GM21529 (cell line): ENCODE measurements around the gene CARMIL3.

ENCODE experiments used
- ATAC-seq: cut with Tn5 transposase; IDR thresholded peaks from one replicate; pipeline ENCODE4 v1.9.1; 2021; ENCODE audit not compliant: unreplicated experiment

Gene CARMIL3

DNA sequence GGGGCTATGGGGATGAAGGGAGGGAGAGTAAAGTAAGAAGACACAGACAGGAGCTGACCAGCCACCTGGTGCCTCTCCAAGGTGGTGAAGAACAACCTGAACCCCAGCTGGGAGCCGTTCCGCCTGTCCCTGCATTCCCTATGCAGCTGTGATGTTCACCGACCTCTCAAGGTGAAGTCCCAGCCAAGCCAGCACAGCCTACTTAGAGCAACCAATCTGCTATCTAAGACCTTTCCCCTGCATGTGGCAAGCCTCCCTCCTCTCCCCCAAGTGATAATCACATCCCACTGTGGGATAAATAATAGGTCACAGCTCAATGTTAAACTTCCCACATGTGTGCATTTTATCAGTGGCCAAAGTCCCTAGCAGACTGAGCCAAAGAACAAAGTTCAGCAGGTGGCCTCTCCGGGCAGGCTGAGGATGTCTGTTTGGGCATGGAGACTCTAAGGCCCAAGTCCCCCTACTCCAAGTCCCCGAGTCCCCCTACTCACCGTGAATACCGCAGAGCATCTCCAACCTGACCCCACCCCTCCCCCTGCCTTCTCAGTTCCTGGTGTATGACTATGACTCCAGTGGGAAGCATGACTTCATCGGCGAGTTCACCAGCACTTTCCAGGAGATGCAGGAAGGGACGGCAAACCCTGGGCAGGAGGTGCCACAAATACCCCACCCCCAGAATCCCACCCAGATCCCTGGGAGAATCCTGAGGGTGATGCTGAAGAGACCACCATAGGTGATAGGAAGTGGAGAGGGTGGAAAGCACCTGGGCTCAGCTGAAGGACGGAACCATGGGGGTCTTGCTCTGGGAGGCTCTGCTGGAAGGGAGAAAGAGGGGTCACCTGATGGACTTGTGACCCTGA is 23.0 kb downstream of the CARMIL3 start:
- ATAC-seq, result peak; percentile 17

DNA sequence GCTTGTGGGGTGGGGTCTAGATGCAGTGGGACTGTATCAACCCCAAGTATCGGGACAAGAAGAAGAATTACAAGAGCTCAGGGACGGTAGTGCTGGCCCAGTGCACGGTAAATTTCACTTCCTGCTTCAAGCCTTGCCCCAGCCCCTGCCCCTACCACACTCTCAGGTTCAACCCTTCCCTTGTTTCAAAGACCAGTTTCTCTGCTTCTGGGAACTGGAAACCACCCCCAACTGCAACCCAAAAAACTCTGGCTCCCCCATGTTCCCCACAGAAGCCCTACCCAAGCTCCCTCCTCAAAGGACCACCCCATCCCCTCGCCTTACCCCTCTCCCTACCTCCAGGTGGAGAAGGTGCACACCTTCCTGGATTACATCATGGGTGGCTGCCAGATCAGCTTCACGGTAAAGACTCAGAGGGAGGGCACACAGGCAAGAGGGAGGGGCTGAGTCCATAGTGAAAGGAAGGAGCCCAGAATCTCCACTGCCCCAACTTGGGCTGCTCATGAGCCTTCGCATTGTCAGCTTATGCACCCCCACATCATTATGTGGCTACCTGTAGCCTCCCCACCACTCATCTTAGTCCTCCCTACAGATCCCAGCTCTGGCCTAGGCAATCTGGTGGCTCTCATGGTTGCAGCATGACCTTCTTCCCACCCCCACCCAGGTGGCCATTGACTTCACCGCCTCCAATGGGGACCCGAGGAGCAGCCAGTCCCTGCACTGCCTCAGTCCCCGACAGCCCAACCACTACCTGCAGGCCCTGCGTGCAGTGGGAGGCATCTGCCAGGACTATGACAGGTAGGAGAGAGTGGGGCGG is 23.9 kb downstream of the CARMIL3 start:
- ATAC-seq, result peak; percentile 62

DNA sequence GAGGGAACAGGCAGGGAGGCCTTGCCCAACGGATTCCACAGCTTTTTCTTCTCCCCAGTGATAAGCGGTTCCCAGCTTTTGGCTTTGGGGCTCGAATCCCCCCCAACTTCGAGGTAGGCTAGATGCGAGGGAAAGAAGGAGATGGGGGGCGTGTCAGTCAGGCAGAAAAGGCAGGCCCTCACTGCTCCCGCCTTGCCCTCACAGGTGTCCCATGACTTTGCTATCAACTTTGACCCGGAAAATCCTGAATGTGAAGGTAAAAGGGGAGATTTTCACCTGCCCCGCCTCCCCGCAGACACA is 24.4 kb downstream of the CARMIL3 start:
- no peak for ATAC-seq

DNA sequence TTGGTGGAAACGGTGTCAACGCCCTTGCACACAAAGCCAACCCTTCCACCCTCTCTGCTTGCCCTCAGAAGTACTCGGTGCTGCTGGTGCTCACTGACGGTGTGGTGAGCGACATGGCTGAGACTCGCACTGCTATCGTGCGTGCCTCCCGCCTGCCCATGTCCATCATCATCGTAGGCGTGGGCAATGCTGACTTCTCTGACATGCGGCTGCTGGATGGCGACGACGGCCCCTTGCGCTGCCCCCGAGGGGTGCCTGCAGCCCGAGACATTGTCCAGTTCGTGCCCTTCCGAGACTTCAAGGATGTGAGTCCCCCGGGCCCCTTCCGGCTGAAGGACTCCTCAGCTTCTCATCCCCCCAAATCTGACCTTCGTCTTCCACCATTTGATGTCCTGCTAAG is 25.3 kb downstream of the CARMIL3 start:
- ATAC-seq, result no peak

DNA sequence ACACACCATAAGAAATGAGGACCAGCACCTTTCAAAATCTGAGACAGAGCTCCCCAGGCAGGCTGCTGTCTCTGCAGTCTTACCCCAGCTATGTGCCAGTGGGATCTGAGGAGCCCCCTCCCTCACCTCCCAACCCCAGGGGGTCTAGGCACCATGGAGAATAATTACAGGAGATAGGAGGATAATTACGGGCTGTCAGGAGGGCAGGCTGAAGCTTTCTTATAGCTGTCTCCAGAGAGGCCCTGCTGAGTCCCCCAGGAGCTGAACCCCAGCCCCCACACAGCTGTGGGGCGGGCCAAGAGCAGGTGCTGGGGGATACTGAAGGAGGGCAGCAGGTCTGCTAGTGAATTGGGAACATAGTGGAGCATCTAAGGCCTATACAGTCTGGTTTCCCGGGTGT is 26.3 kb downstream of the CARMIL3 start:
- no peak for ATAC-seq

DNA sequence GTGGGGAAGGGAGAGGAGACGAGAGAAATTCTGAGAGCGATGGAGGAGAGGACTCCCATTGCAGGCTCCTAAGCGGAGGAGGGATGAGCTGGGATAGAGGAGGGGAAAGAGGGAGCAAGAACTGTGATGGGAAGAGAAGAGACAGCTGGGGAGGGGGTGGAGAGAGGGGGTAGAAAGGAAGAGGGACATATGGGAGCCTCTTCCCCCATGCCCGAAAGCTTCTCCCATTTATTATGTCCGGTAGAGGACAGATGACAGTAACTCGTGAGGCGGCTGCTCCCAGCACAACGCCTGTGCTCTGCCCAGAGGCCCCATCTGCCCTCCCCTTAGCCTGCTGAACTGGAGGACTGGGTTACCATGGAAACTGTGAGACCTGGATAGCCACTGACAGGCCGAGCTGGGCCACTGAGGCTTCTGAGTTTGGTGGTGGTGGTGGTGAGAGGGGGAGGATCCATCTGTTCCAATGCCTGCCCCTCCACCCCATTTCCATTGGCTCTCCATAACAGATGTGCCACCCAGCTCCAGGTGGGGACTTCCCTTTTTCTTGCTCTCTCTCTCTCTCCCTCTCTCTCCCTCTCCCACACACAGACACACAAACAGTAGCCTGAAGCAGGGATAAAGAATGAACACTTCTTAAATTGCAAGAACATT is 27.8 kb downstream of the CARMIL3 start:
- no peak for ATAC-seq

DNA sequence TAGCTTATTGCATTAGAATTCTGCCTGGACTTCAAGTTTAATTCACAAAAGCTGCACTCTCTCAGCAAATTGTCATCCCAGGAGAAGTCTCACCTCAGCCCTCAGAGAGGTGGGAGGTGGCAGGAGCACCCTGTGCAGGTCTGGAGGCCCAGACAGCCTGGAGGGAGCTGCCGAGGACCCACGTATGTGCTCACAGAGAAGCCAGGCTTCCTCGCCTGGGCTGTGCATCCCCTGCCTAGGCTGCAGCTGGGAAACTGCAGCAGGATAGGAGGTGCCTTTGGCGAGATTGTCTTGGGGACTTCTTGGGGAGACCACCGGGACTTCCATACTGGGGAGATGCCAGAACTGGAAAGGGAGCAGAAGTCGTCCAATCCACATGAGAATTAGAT is 28.3 kb downstream of the CARMIL3 start:
- ATAC-seq, result no peak

DNA sequence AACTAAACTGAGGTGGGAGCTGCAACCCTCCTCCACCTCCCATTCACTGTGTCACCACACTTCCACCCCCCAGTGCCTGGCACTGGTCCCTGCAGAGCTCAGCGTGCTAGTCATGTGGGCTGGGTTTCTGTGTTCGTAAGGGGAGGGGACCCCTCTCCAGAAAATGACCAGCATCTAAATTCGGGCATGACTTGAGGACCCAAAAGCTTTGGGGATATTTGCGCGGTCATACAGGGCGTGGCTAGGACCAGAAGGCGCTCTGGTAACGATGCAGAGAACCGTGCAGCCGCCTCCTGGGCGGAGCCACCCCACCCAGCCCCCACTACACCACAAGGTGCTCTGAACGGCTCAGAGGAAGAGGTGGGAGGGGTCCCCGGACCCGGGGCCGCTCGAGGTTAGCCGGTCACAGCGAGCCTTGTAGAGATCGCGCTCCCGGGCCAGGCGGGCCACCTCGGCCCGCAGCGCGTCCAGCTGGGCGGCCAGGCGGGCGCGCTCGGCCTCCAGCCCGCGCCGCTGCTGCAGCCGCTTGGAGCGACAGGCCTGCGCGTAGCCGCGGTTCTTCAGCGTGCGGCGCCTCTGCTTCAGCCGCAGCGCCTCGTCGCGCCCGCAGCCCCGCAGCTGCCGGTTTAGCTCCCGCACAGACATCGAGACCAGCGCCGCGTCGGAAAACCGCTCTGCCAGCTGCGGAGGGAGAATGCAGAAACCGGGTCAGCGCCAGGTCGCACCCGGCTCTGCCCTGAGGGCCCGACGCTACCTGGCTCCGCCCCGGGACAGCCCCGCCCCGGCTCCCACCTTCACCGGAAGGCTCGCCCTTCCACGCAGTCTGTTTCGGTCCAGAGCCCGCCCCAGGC is 29.3 kb downstream of the CARMIL3 start:
- peak; percentile 94 for ATAC-seq

DNA sequence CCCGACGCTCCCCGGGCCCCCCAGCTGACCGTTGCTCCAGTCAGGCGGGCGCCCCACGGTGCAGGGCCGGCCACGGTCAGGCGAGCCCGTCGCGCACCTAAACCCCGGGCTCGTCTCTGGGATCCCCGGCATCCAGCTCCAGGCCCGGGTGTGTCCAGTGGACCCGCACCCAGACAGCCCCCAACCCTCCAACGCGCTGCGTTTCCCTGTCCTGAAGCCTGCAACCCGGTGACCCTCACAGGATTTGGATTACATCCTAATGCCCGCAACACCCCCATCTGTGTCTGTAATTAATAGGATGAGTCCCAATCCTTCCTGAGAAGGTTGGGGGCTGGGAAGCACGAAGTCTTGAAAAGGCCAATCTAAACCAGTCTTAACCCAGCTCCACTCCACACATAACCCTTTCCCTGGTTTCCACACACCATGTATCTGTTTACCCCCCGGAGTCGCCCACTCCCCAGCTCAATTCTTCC is 30.0 kb downstream of the CARMIL3 start:
- ATAC-seq, result no peak

DNA sequence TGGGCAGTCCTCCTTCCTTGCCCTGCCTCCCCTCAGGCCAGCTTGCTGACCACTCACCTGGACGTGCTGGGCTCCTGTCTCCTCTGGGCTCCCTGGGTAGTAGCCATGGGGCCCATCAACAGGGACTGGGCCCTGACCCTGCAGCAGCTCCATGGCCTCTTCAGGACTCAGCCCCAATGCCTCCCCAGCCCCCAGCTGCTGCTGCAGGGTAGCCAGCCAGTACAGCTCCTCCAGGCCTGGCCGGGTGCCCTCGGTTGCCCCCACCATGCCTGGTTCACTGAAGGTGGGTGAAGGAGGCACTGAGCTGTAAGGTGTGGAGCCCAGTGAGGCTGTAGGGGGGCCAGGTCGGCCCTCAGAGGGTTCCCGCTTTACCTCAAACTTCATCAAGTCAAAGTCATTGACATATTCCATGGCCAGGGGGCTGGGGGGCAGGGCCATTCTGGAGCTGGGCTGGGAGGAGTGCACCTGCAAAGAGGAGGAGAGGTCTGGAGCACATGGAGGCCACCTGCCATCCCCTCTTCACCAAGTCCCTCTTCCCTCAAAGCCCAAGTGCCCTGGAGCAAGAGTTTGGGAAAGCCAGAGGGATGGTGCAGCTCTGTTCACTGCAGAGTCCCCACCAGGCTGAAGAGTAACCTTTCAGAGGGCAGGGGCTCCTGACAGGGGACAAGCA is 30.7 kb downstream of the CARMIL3 start:
- no peak for ATAC-seq

DNA sequence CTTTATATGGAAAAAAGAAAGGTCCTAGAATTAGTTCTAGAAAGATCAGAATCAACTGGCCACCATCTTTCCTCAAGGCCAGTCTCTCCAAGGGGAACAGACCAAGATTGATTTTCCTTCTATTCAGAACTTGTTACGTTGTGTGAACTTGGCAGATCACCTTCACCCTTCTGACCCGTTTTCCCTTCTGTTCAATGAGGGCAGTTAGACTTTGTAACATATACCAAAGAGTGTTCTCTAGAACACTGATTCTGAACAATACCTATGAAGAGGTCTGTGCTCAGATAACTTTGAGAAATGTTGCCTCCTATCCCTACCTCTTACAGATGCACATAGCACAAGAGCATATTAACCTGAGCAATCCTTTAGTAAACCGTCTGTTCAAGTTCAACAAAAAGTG is 31.7 kb downstream of the CARMIL3 start:
- no peak for ATAC-seq

DNA sequence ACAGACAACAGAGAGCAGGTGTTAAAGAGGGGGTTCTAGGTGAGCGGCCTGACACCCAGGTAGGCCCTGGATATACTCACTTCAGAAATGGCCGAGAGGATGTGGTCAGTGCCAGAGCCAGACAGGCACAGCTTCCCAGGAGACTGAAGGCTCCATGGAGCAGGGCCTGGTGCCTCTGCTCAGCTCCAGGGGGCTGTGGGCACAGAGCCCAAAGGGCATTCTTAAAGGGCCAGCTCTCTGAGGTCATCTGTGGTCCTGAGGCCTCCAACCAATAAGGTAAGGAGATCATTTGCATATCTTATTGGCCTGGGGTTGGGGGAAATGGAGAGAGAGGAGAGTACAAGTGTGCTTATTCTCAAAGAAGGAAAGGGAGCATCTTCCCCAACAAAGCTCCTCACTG is 32.6 kb downstream of the CARMIL3 start:
- no peak for ATAC-seq

DNA sequence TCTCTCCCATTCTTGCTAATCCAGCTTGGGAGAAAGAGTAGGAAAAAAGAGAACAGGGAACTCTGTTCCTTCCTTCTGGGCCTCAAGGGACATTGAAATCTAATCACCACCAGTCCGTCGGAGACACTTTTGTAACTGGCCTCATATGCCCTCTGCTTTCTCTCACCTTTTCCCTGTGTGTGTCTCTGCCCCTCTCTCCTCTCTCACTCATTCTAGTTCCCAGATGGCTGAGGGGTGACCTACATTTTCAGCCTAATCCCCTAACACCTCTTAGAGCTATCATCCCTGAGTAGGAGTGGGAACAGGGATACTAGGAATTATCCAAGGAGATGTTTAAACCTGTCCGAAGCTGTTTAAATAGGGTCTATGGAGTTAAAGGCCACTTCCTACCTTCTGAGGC is 33.4 kb downstream of the CARMIL3 start:
- ATAC-seq, result no peak

DNA sequence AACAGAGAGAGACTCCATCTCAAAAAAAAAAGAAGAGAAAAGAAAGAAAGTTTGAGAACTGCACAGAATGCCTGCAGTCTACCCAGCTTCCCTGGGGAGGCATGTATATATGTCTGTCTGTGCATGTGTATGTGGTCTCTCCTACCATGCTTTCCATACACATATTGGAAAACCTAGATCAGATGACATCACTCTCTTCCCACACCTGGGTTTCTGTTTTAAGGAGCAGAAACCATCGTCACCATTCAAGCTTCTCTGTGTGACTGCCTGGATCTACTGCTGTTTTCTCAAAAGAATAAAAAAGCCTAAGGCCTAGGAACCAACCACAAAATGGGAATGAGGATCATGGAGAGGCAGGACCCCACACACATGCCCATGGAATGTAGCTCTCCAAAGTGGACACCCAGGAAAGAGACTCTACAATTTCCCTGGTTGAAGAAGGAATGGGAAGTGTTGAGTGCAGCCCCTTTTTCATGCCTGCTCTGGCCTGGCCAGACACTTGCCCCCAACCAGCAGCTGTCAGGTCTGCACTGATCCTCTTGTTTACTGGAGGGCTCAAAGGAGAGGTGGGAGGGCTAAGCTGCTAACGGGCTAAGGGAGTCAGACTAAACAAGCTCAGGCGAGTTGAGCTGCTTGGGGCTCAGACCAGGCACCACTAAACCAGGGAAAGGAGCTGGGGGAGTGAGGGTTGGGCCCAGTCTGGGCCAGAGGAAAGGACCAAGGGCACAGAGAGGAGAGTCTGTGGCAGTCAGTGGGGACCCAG is 34.6 kb downstream of the CARMIL3 start:
- ATAC-seq, result no peak

DNA sequence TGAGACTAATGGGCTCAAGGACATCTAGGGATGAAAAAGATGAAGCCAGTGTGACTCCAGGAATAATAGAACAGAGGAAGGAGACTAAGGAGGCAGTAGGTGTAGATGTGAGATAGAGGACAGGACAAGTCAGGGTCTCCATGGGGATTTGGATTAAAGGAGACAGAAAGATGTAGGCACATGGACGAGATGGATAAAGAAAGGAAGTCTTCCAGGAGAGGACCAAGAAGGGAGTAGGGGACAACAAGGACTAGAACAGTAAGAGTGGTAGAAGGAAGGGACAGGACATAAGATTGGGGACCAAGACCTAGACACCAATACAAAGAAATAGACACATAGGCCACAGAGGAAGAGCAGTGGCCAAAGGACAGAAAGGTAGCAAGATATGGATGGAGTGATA is 35.2 kb downstream of the CARMIL3 start:
- ATAC-seq, result no peak

DNA sequence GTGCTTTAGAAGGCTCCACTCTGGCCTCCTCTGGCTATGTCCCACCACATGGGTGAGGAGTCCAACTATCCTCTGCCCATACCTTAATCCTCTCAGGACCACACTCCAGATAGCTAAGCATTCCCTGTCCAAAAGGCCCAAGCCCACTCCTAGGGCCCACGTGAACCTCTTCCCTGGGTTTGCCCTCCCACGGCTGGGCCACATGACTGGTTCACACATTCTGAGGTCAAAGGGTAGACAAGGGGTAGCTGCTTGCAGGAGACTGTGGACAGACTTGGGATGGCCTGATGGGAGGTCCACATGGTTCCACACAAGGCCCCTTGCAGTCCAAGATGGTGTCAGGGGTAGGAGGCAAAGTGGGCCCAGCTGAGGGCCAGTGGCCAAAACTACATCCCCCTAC is 36.3 kb downstream of the CARMIL3 start:
- no peak for ATAC-seq

DNA sequence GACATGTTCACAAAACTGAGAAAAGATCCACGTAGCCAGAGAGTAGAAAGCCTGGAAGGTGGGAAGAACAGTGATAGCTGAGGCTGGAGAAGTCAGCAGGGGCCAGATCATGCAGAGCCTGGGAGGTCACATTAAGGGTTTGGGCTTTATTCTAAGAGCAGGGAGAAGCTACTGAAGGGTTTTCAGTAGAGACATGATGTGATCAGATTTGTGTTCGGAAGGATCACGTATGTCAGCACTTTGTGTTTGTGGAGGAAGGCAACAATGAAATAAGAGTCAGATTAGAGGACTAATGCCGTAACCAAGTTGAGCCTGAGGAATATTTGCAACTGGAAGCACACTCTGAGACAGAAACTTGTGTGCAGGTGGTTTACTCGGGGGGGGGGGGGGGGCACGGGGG is 38.1 kb downstream of the CARMIL3 start:
- no peak for ATAC-seq

DNA sequence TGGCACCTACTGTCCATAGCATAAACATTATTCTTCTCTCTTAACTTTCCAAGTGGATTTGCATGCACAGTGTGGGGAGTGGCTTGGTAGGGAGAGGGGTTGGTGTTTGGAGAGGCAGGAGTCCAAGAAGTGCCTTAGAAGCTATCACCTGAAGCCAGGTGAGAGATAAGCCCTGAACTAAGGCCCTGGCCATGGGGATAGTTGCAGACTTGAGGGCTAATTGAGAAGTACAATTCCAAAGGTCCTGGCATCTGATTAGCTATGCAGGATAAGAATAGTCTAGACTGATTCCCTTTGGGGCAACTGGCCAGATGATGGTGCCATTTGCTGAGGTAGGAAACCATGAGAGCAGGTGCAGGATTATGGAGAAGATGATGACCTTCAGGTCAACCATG is 40.3 kb downstream of the CARMIL3 start:
- no peak for ATAC-seq

DNA sequence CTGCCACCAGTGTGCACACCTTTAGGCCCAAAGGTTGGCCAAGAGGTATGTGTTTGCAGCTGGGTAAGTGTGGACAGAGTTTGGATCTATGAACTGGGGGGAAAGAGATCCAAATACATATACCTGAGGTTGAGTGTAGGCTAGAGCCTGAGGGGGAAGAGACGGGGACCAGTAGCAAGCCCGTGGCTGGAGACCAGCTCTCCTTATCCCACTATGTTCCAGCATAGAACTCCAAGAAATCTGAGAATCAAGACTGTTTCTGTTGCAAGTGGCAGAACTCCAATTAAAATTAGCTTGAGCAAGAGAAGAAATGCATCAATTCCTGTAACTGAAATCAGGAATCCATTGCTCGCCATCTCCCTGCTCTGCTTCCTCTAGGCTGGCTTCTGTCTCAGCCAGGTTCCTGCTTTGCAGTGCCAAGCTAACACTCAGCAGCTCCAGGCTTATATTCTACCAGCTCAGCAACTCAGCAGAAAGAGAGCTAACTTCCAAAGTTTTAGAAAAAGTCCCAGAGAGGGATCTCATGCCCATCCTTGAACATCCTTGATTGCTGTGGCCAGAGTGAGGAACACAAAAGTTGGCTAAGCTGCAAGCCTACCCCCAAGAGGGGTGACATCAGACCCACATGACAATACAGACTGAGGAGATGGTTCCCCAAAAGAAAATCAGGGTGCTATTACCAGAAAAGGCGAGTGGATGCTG is 40.8 kb downstream of the CARMIL3 start:
- no peak for ATAC-seq
